Activated CD4-positive, alpha-beta T cell treated with anti-CD3 and anti-CD28 coated beads, Interleukin-2, amount 50 U/mL, for 16 hours (primary cell): ENCODE data around the gene PTPRK.

Experiments
- DNase-seq: peaks from one replicate; pipeline ENCODE4 v3.0.0-alpha.2; 2020

The PTPRK gene

GRCh38 chr6:128337619-128338018, 182.8 kb downstream of the PTPRK start:
- no peak for DNase-seq

DNA sequence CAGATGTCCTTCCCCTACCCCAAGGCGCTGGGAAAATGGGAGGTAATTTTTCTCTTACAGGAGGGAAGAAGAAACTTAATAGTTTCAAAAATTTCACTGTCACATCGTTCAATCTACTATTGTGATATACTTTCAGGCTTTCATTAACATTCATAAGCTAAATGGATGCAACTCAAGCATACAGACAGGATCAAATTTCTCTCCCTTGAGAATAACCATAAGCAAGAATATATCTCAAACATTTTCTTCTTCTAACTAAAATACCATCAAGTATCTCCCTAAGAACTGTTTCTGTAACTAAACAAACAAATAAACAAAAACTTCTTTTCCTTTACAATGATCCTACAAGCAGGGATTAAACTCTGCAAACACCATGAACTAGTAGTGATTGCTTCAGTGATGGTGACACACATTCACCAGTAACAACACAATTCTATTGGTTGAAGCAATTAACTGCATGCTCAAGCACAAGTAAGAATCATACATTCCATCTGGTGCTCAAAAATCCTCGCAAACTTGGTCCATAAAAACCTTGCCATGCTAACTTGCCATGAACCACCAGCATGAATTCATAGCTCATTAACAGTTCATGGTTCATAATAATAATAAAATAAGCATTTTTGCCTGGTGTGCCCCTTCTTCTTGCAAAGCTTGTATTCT, 183.8 kb downstream of the PTPRK start:
- DNase-seq = no peak

DNA sequence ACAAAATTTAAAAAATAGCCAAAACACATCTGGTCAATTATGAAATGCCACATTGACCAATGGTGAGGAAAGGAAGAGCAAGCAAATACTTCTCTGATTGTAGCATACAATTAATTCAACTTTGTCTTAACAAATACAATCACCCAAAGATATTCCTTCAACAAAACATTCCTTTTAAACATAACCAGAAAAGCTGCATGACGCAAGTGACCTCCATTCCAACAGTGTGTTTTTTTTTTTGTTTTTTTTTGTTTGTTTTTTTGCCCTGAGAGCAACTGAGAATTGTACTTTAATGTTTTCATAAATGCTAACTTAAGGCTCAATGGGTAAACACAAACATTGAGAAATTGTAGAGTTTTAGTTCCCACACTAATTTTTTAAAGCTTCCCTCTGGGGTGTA, 184.4 kb downstream of the PTPRK start:
- DNase-seq = no peak

DNA sequence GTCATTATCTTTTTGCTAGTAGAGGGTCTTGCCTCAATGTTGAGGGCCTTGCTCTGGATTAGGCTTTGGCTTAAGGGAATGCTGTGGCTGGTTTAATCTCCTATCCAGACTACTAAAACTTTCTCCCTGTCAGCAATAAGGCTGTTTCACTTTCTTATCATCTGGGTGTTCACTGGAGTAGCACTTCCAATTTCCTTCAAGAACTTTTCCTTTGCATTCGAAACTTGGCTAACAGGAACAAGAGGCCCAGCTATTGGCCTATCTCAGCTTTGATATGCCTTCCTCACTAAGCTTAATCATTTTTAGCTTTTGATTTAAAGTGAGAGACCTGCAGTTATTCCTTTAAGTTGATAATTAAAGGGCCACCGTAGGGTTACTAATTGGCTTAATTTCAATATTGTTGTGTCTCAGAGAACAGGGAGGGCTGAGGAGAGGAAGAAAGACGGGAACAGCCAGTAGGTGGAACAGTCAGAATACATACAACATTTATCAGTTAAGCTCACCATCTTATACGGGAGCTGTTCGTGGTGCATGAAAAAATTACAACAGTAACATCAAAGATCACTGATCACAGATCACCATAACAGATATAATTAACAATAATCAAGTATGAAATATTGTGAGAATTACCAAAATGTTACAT, 186.7 kb downstream of the PTPRK start:
- DNase-seq = no peak

GRCh38 chr6:128327890-128328289, 192.5 kb downstream of the PTPRK start:
- peak; percentile 61 for DNase-seq

- no peak for DNase-seq
Measured at GRCh38 chr6:128323011-128323410, 197.4 kb downstream of the PTPRK start.

DNA sequence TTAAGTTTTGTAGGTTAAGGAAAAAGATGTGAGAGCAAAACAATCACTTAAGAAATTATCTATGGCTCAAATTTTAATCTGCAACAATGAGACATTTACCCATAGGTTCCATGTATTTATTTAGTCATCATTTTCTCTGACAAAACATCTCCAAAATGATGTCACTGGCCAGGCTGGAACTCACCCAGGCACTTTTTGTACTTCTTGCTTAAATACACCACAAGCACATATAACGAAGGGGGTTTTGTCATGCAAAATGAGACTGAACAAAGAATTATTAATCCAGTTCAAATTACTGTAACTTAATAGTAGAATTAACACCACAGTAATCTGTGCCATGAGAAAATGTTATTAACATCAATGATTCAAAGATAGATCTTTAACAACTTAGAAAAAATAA, 200.5 kb downstream of the PTPRK start:
- no peak for DNase-seq

DNA sequence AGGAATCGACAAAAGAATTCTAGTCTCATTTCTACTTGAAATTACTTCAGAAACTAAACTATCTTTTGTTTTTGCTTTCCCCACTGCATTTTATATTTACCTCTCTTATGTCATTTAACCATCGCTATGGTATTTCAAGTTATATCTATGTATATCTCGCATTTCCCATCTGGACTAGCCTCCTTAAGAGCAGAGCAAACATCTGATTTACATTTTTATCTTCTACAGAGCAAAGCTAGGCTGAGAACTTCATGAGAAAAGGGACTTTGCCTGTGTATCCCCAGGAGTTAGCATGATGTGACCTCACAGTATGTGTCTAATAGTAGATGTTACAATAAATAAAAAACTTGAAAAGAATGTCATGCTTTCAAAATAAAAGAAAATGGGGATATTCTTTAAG, 201.2 kb downstream of the PTPRK start:
- DNase-seq = no peak

GRCh38 chr6:128316258-128316929, 204.0 kb downstream of the PTPRK start:
- DNase-seq = no peak

DNA sequence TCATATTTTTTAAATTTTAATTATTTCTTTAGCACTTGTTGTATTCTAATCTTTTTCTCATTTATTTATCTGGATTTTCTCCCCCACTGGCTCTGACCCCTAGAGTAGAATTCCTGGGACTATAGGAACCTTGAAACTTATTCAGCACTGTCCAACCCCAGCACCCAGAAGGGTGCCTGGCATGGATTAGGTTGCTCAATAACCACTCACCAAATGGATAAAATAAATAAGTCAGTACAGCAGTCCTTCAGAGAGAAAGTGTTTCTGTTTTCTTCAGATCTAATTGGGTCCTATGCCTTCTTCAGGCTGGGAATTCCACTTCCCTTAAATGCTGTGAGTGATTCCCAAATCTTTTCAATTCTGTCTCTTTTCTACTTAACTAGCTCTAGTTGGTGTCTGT, 206.2 kb downstream of the PTPRK start:
- DNase-seq = no peak

DNA sequence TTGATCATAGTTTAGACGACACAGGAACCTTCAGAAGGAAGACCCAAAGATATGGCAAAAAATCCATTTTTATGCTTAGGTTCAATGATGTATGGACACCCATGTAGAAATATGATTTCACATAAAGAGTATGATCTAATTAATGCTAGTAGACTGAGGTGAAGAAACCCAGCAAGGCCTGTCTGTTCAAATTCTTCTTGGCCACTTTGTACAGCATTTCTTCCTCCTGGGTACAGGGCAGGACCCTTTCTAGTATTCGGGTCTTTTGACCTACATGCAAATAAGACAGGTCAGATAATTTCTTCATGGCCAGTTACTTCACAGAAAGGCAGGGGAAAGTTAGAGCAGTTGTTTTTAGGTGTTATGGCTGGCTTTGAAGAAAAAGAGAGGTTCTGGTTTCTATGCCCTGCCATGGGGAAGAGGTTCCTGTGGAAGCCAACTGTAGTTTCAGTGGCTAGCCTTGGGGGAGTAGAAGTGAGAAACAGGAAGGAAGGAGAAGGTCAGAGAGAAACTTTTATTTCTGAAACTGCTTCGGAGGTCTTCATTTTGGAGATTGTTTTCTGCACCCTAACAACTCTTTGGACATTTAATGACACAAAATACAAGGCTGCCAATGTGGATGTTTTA, 208.3 kb downstream of the PTPRK start:
- DNase-seq = peak; percentile 26

DNA sequence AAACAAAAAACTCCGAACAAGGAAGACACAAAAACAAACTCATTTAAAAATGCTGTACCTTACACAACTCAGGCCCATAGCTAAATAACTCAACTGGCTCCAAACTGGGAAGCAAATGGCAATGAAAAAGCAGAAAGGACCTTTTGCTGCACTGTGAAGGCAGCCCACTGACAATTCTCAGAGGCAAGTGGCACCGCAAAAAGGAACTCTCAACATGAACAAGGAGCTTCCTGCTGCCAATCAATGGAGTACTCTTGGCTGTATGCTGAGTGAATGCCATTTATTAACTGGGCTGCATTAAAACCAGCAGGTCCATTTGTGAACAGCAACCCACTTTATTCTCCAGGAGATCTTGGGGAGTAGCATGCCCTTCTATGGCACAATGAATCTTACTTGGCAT, 209.9 kb downstream of the PTPRK start:
- DNase-seq = no peak

GRCh38 chr6:128307671-128308070, 212.7 kb downstream of the PTPRK start:
- no peak for DNase-seq

GRCh38 chr6:128305976-128306375, 214.4 kb downstream of the PTPRK start:
- no peak for DNase-seq

DNA sequence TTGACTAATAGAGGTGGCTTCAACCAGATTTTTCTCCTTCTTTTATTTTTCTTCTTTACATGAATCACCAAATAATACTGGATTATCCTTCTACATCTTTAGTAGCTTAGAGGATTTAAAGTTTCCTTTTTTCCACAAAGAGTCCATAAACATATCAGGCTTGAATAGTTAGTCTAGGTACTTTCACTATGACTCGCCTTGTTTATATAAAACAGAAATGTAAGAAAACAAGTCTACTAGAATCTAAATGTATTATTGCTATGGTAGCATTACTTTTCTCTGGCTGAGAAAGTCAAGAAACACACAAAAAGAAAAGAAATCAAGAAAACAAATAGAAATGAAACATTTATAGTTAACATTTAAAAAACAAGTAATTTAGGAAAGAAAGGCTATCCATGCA, 215.2 kb downstream of the PTPRK start:
- DNase-seq = no peak

DNA sequence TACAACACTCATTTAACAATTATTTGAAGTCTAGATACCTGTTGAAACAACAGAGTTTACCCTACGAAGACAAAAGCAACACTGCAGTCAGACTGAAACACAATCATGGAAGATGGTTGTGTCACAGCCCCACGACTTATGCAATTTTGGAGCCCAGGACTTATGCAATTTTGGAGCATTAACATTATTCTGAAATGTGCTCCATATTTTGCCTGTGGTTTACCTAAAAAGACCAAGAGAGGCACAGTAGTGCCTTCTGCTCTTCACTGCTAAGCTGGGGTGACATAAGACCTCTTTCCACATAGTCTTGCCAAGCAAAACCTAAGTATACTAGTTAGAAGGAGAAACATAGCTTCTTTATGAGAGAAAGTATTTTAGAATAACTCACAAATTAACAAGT, 216.5 kb downstream of the PTPRK start:
- no peak for DNase-seq

- DNase-seq = no peak
Measured at GRCh38 chr6:128302942-128303341, 217.5 kb downstream of the PTPRK start.

GRCh38 chr6:128295670-128296069, 224.7 kb downstream of the PTPRK start:
- DNase-seq = no peak

DNA sequence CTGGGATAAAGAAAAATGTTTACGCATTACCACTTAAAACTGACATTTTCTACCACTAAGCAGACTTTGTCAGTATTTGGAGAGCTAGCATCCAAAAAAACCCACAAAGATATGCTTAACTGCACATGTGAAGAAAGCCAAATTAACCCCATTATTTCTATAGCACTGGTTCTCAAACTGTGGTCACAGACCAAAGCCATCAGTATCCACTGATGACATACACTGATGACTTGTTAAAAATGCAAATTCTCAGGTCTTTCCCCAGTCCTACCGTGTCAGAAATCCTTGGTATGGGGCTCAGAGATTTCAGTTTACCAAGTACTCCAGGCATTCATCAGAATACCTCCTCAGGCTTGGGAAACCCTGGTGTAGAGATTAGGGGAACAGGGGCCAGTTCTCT, 230.2 kb downstream of the PTPRK start:
- DNase-seq = no peak

GRCh38 chr6:128284128-128284527, 236.3 kb downstream of the PTPRK start:
- DNase-seq = no peak

DNA sequence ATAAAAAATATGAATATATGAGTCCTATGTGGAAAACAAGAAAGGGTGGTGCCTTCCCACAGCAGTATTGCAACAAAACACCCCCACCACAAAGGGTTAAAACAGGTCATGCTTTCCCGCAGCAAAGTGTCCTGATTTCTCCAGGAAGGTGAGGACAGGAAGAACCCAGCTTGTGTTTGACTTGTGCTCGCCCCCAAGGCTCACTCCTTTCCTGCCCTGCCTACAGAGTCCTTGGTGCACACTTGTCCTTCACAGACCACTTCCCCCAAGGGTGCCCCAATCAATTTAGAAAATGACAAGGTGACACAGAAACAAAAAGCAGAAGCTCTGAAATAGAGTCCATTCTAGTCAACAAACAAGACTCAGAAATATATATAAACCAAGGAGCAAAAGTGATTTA, 237.4 kb downstream of the PTPRK start:
- no peak for DNase-seq

- DNase-seq = no peak
Measured at GRCh38 chr6:128280960-128281359, 239.4 kb downstream of the PTPRK start.

DNA sequence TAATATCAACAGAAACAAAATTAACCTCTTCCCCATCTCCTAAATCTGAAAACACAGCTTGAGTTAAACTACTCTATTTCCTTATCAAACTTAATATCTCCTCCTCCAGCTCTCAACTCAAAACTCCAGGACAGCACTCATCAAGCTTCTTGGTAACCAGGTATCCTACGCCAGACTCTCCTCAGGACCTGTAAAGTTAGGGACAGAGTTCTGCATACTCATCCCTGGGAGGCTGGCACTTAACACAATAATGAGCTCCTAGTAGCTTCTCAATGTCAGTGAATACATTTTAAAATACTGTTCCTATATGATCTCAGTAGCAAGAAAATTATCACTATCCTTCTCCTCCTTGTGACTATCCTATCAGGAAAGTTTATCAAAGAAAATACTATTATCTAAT, 240.3 kb downstream of the PTPRK start:
- DNase-seq = no peak

GRCh38 chr6:128278836-128279235, 241.6 kb downstream of the PTPRK start:
- no peak for DNase-seq
